Heart right ventricle (tissue), 16 donors: ENCODE data around the gene HLCS. TPM values are rescaled to one million over a fixed set of nuclear protein-coding genes. Genes with fewer than 3 reads are reported as not detected.

Experiments used
- ATAC-seq, 8 donors: fragments of 200-7000 bp; cut with Tn5 transposase; one replicate each; pipeline ENCODE4 v1.9.1; 2020; ENCODE audit warnings: mild to moderate bottlenecking in 8 of 8, moderate library complexity in 8 of 8, moderate number of reproducible peaks in 1 of 8
- DNase-seq, 2 donors: peaks; one replicate each; pipeline ENCODE4 v3.0.0-alpha.2; 2020
- H3K27ac ChIP-seq, 10 donors: fragments of 200-600 bp; sonication (generic) in 2 of 10; one replicate each; pipeline versions ENCODE4 v1.5.0 to v1.8.0; 2020 to 2022; ENCODE audit warnings: mild to moderate bottlenecking in 3 of 10
- H3K27me3 ChIP-seq, 7 donors: fragments of 200-600 bp; one replicate each; pipeline ENCODE4 v1.8.0; 2021 to 2022; ENCODE audit warnings: mild to moderate bottlenecking in 2 of 7
- H3K36me3 ChIP-seq, 9 donors: fragments of 200-600 bp; sonication (generic) in 1 of 9; one replicate each; pipeline versions ENCODE4 v1.5.0 to v1.8.0; 2020 to 2022; ENCODE audit warnings: mild to moderate bottlenecking in 2 of 9
- H3K4me1 ChIP-seq, 9 donors: fragments of 200-600 bp; sonication (generic) in 1 of 9; one replicate each; pipeline versions ENCODE4 v1.5.0 to v1.8.0; 2020 to 2022; ENCODE audit warnings: mild to moderate bottlenecking in 4 of 9
- H3K4me3 ChIP-seq, 10 donors: fragments of 200-600 bp; sonication (generic) in 2 of 10; one replicate each; pipeline versions ENCODE4 v1.5.0 to v1.8.0; 2020 to 2022; ENCODE audit warnings: mild to moderate bottlenecking in 7 of 10, moderate library complexity in 2 of 10
- H3K9me3 ChIP-seq, 11 donors: fragments of 200-600 bp in 10 of 11; sonication (generic) in 2 of 11; one replicate each; pipeline versions ENCODE4 v1.5.0 to v1.8.0; 2013 to 2022; ENCODE audit warnings: mild to moderate bottlenecking in 2 of 11, control low read depth in 1 of 11, moderate library complexity in 1 of 11
- CTCF ChIP-seq, 9 donors: fragments of 200-600 bp; sonication (generic) in 2 of 9; IDR thresholded peaks; one replicate each; pipeline versions ENCODE4 v1.5.0 to v1.8.0; 2021 to 2022; ENCODE audit warnings: antibody characterized with exemption in 9 of 9, mild to moderate bottlenecking in 5 of 9, moderate library complexity in 1 of 9
- WGBS, 2 donors: extraction: QIAGEN DNeasy Blood & Tissue Kit; methylation state at CpG; one replicate each; pipeline ENCODE4 v1.1.7; 2013; ENCODE audit warnings: inconsistent platforms in 1 of 2; 5-methylcytosine and 5-hydroxymethylcytosine counted together
- intact Hi-C, 10 donors: fragments of 100-400 bp; cut with DNase I; formaldehyde crosslinking; loops; one replicate each; pipeline versions ENCODE4 v1.11.1 to v1.14.2; 2022
- polyA plus RNA-seq, 2 donors: library from polyadenylated mRNA; stranded (reverse); fragments of 200-250 nt; gene quantifications; one replicate each; pipeline ENCODE4 v1.2.3, GENCODE V29; 2013
- total RNA-seq, 10 donors: library from RNA; stranded (reverse); fragmentation: NEBNext Ultra II Directional in 3 of 10; extraction: Animal tissue kit (Norgen Biotek cat#: 25700) in 3 of 10; gene quantifications; one replicate each; pipeline versions ENCODE4 v1.2.1 to v1.2.4, GENCODE V29; 2021 to 2023
- donor health status: Arrhythmogenic right ventricular cardiomyopathy.
- donor health status: ischemic (EF 13 %, LVEDD 7.1; RV severe dilation, severe dysfunction).
- donor health status: healthy with polysubstance abuse.
- donor health status: DM: no; HTN: yes; CAD: no.
- donor health status: DM: no; HTN: no; CAD: no.
- donor health status: ischemic (EF 25% LVEDD 6.9; RV normal size, moderate dysfunction).
- donor health status: ischemic (EF 25% LVEDD 5.7; RV mildly dilated, moderate dysfunction).
- donor health status: healthy.
- donor health status: DM: yes; HTN: yes; CAD: no.
- donor health status: Ischemic cardiomyopathy.
- donor health status: ischemic (EF 35%, LVEDD 5.7; RV mildly dilated, moderate dysfunction).
- donor health status: nonischemic (EF 11% LVEDD 7.7; RV severe dilation, severe dysfunction).
- donor health status: DM: yes; HTN: yes; CAD: no.
- donor health status: PGD.
- donor health status: ischemic (EF 29% LVEDD 5.4; RV normal size, mild dysfunction).
- donor health status: nonischemic (EF 23%, LVEDD 6.1; RV moderate dilation, normal function).

HLCS gene
- total and polyA plus RNA-seq, 12 donors, result 2.0 to 9.6 (median 6.7) TPM

- Histone ChIP-seq H3K36me3 (peaks cover 0 to 33% (median 6%) of the 10 kb centered on the region in 9 donors), H3K4me3 (no peak overlapping the region), H3K9me3 (no peaks in the 10 kb centered on the region), H3K27ac (no peak overlapping the region), H3K27me3 (no peaks in the 10 kb centered on the region), H3K4me1 (peaks cover 0 to 11% (median 3%) of the 10 kb centered on the region in 9 donors)
- DNase-seq (no peak), ATAC-seq (peak in 1 of 8 donors; percentile 34)
- intact Hi-C loops, result loop anchor here in 3 of 10 donors (5.0 to 10.0 kb wide), 2 partner anchors 512 to 514 kb away; no protein-coding TSS in a partner anchor
- TF ChIP-seq CTCF (IDR thresholded peaks at IDR 0.05), result no peak
- 94 to 95% methylated on average over 24 of the region's 24 CpGs for WGBS, 2 donors
Observed at GRCh38 chr21:36936361-36937135, 29.9 kb downstream of the HLCS start.

- ATAC-seq (no peak), DNase-seq (no peak)
- Histone ChIP-seq H3K4me1 (peaks cover 0 to 11% (median 3%) of the 10 kb centered on the region in 9 donors), H3K4me3 (no peak overlapping the region), H3K9me3 (no peaks in the 10 kb centered on the region), H3K27ac (no peak overlapping the region), H3K27me3 (no peaks in the 10 kb centered on the region), H3K36me3 (peaks cover 0 to 33% (median 6%) of the 10 kb centered on the region in 9 donors)
- intact Hi-C loops, result loop anchor here in 4 of 10 donors (5.0 to 10.0 kb wide), 2 partner anchors 510 to 513 kb away; no protein-coding TSS in a partner anchor
- no peak for TF ChIP-seq CTCF (IDR thresholded peaks at IDR 0.05)
- WGBS, 2 donors, result 50 to 59% methylated on average over 5 of the region's 5 CpGs
Observed at GRCh38 chr21:36934864-36935420, 31.5 kb downstream of the HLCS start.

DNA sequence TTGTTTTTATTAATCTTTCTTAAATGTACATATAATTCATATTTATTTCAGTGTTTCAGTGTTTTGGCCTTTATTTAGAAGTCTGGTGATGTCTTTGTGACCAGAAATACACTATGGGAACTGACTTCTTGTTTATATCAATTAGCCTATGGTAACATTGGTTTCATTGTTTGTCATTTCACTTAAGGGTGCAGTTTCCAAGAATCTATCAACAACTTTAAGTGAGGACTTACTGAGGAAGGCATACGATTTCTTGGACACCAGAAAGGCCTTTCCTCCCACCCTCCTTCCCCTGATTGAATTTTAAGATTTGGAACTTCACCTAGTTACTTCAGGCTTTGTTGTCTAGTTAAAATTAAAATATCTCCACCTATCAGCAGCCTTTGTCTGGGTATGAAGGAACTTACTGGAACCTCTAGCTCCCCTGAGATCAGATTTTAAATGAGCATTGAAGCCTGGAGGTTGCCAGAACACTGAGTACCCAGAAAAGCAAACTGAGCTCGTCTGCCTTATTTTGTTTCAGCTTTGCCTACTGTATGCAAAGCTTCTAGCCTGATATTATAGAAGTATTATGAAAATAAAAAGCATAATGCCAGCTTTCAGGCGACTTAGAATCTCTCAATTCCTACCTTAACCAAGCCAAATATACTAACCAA lies 34.2 kb downstream of the HLCS start:
- intact Hi-C loops, result loop anchor here in 3 of 10 donors (5.0 to 10.0 kb wide), 2 partner anchors 507 to 510 kb away; no protein-coding TSS in a partner anchor
- Histone ChIP-seq H3K27ac (no peak overlapping the region), H3K27me3 (no peaks in the 10 kb centered on the region), H3K4me3 (no peak overlapping the region), H3K36me3 (peaks cover 0 to 39% (median 6%) of the 10 kb centered on the region in 9 donors), H3K4me1 (peaks cover 0 to 7% (median 3%) of the 10 kb centered on the region in 9 donors), H3K9me3 (no peaks in the 10 kb centered on the region)
- ATAC-seq (peak in 1 of 8 donors; percentile 52), DNase-seq (no peak)
- 46 to 58% methylated on average over 3 of the region's 3 CpGs for WGBS, 2 donors
- no peak for TF ChIP-seq CTCF (IDR thresholded peaks at IDR 0.05)

DNA sequence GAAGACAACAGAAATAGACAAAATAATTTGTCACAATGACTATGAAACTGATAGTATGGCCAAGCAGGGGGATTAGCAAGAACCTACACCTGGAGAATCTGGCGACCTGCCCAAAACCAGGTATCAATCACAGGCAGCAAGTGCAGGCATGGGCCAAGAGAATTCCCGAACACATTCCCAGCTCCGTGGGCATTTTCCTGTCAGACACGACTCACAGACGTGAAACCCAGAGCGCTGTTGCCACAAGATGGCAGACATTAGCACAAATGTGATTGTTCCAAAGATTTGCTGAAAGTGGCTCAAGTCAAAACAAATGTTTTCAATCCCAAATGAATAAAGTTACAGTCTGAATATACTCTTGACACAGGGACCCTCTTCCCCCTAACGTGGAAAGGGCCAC lies 36.8 kb downstream of the HLCS start:
- intact Hi-C loops, result loop anchor here (2.0 to 10.0 kb wide), 13 partner anchors 177 to 507 kb away; no protein-coding TSS in a partner anchor
- no peak overlapping the region for H3K27ac ChIP-seq
- no peaks in the 10 kb centered on the region for H3K9me3 ChIP-seq
- no peaks in the 10 kb centered on the region for H3K27me3 ChIP-seq
- no peak overlapping the region for H3K4me3 ChIP-seq
- H3K4me1 ChIP-seq, result peaks cover 0 to 7% (median 3%) of the 10 kb centered on the region in 9 donors
- WGBS, 2 donors, result 67 to 86% methylated on average over 7 of the region's 7 CpGs
- DNase-seq (no peak), ATAC-seq (no peak)
- H3K36me3 ChIP-seq, result peaks cover 0 to 31% (median 6%) of the 10 kb centered on the region in 9 donors
- no peak for TF ChIP-seq CTCF (IDR thresholded peaks at IDR 0.05)
